Measurements from ENCODE around the gene S100PBP.
"Not testable (repeated sequence)": the region's sequence is repeated elsewhere in the genome, so short reads cannot be mapped to it uniquely, and the experiment has no call there.

Gene S100PBP

GRCh38 chr1:32901823-32902534 is 84.5 kb downstream of the S100PBP start:
- no peak for DNase-seq

DNA sequence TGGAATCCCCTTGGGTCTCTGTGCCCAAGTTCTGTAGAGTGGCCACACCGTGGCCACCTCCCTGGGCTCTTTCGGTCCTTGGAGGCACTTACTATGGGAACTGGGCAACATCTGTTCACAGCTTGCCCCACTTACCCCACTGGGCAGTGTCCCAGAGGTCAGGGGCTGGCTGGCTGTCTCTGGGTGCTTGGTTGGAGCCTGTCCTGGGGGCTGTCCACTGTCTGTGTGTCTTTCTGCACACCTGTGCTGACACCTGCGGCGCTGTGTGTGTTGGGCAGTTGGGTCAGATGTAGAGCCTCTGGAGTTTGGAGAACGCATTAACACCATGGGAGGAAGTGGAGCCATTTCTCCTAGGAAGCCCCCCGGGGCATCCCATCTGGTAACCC is 85.1 kb downstream of the S100PBP start:
- DNase-seq = no peak

- no peak for DNase-seq
Observed at GRCh38 chr1:32903991-32904785, 86.7 kb downstream of the S100PBP start.

DNA sequence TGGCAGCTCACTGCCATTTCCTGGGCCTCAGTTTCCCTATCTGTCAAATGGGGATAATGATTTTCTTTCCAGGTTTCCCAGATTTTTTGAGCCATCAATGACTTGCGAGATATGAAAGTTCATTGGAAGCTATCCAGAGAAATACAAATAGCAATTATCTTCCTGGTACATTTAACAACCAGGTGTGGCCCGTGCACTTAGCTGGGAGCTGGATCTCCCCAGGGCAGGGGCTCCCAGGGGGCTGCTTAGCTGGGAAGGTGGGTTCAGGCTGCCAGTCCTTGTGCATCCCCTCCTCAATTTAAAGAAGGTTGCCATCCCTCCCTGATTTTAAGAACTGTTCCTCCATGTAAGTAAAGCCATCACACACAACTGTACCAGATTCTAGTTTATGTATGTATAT is 87.3 kb downstream of the S100PBP start:
- no peak for DNase-seq

- DNase-seq = not testable (repeated sequence)
Observed at GRCh38 chr1:32905588-32905987, 88.1 kb downstream of the S100PBP start.

GRCh38 chr1:32906654-32907053 is 89.2 kb downstream of the S100PBP start:
- DNase-seq = no peak

DNA sequence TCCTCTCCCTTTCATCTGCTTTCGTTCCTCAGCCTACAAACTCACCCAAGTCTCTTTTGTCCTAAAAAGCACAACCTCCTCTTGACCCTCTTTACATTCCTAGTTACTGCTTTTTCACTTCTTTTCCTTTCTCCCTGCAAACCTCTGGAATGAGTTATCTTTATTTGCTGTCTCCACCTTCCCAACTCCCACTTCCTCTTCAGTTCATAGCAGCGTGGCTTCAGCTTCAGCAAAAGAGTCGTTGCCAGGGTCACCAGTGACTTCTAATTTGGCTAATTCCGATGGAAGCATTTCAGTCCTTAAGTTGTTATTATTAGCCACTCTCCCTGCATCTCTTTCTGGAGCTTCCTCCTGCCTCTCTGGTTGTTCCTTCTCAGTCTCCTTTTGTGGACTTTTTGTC is 90.0 kb downstream of the S100PBP start:
- no peak for DNase-seq

Data from NCI-H1092 (cell line).